Suprapubic skin (tissue), 4 donors: ENCODE results near the gene RAD23A. TPM values are rescaled to one million over a fixed set of nuclear protein-coding genes. Genes with fewer than 3 reads are reported as not detected.
"Not testable (repeated sequence)": the region's sequence is repeated elsewhere in the genome, so short reads cannot be mapped to it uniquely, and the experiment has no call there.

Experiments
- DNase-seq, 2 donors: peaks; one replicate each; pipeline ENCODE4 v3.0.0-alpha.2; 2019; ENCODE audit warnings: low spot score in 2 of 2
- H3K27ac ChIP-seq: fragments of 200-600 bp; sonication (generic); one replicate; pipeline ENCODE4 v1.5.1; 2019
- H3K27me3 ChIP-seq: fragments of 200-600 bp; sonication (generic); one replicate; pipeline ENCODE4 v1.5.1; 2019
- H3K36me3 ChIP-seq: fragments of 200-600 bp; sonication (generic); one replicate; pipeline ENCODE4 v1.5.1; 2019
- H3K4me1 ChIP-seq: fragments of 200-600 bp; sonication (generic); one replicate; pipeline ENCODE4 v1.5.1; 2019
- H3K4me3 ChIP-seq: fragments of 200-600 bp; sonication (generic); one replicate; pipeline ENCODE4 v1.5.1; 2019; ENCODE audit warnings: mild to moderate bottlenecking
- H3K9me3 ChIP-seq: fragments of 200-600 bp; sonication (generic); one replicate; pipeline ENCODE4 v1.5.1; 2019
- CTCF ChIP-seq, 2 donors: fragments of 200-600 bp in 1 of 2; fragments of 450-650 bp in 1 of 2; sonication (generic) in 1 of 2; IDR thresholded peaks; one replicate each; pipeline ENCODE4 v1.5.1; 2016 to 2019; ENCODE audit warnings: antibody characterized with exemption in 2 of 2, mild to moderate bottlenecking in 1 of 2, moderate library complexity in 1 of 2
- EP300 ChIP-seq: sonication (generic); formaldehyde crosslinking; IDR thresholded peaks from one replicate; pipeline ENCODE4 v1.6.1; 2017; ENCODE audit warnings: antibody characterized with exemption
- POLR2A ChIP-seq, 2 donors: fragments of 450-650 bp; IDR thresholded peaks; one replicate each; pipeline ENCODE4 v1.6.1; 2017; ENCODE audit warnings: antibody characterized with exemption in 2 of 2, mild to moderate bottlenecking in 2 of 2, moderate library complexity in 2 of 2
- POLR2AphosphoS5 ChIP-seq, 3 donors: sonication (generic); formaldehyde crosslinking; IDR thresholded peaks; one replicate each; pipeline ENCODE4 v1.6.1; 2017; ENCODE audit warnings: antibody characterized with exemption in 3 of 3
- WGBS: methylation state at CpG from one replicate; pipeline ENCODE4 v1.1.5; 2018; 5-methylcytosine and 5-hydroxymethylcytosine counted together
- total RNA-seq, 4 donors: library from RNA; depleted of rRNA; stranded (reverse); fragments of >200 nt; gene quantifications; one replicate each; pipeline ENCODE4 v1.1.0, GENCODE V29; 2016

The RAD23A gene
- total RNA-seq, 4 donors from 2014 or later: 95.4 to 120 (median 109) TPM

GRCh38 chr19:12956446-12957388 lies 11.1 kb downstream of the RAD23A start, which contains the start of gene GADD45GIP1:
Gene GADD45GIP1, minus strand, starts transcription at chr19:12957223. Its CDS starts 11 bp downstream, at chr19:12957212.
- peaks cover 44% of the 10 kb centered on the region for H3K4me1 ChIP-seq
- peak within 1 kb of the TSS; percentile 83 for H3K4me3 ChIP-seq
- TF ChIP-seq POLR2AphosphoS5 (IDR thresholded peaks at IDR 0.05): no peak
- peak; percentile 34 to 61 for TF ChIP-seq POLR2A (IDR thresholded peaks at IDR 0.05)
- 0% methylated on average over 22 of the region's 84 CpGs for WGBS
- peaks cover 31% of the 10 kb centered on the region for H3K36me3 ChIP-seq
- H3K27ac ChIP-seq: peak within 1 kb of the TSS; percentile 95
- H3K9me3 ChIP-seq: no peaks in the 10 kb centered on the region
- peak; percentile 87 to 89 for DNase-seq
- H3K27me3 ChIP-seq: no peaks in the 10 kb centered on the region

DNA sequence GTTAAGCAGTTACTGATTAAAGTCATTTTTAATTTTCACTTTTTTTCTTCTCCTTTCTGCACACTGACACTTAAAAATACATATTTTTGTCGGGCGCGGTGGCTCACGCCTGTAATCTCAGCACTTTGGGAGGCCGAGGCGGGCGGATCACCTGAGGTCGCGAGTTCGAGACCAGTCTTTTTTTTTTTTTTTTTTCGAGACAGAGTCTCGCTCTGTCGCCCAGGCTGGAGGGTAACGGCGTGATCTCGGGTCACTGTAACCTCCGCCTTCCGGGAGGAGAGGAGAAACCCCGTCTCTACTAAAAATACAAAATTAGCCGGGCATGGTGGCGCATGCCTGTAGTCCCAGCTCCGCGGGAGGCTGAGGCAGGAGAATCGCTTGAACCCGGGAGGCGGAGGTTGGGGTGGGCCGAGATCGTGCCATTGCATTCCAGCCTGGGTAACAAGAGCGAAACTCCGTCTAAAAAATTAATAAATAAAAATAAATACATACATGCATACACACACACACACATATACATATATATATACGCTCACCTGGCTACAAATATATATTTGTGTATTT lies 11.8 kb downstream of the RAD23A start:
- H3K27me3 ChIP-seq, H3K9me3 ChIP-seq, DNase-seq: not testable (repeated sequence)
- WGBS: 26% methylated on average over 31 of the region's 31 CpGs
- H3K27ac ChIP-seq: peak overlapping the region; percentile 95
- peak overlapping the region; percentile 83 for H3K4me3 ChIP-seq
- H3K4me1 ChIP-seq: peaks cover 42% of the 10 kb centered on the region
- peaks cover 23% of the 10 kb centered on the region for H3K36me3 ChIP-seq

DNA sequence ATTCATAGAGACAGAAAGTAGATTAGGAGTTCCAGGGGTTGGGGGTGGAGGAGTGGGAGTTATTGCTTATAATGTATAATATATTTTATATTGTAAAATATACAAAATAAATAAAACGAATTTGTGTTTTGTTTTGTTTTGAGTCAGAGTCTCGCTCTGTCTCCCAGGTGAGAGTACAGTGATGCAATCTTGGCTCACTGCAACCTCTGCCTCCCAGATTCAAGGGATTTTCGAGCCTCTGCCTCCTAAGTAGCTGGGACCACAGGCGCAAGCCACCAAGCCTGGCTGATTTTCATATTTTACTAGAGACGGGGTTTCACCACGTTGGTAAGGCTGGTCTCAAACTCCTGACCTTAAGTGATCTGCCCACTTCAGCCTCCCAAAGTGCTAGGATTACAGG lies 13.8 kb downstream of the RAD23A start:
- TF ChIP-seq EP300 (no peak), CTCF (IDR thresholded peaks at IDR 0.05) (no peak), POLR2AphosphoS5 (IDR thresholded peaks at IDR 0.05) (no peak), POLR2A (IDR thresholded peaks at IDR 0.05) (no peak)
- DNase-seq: no peak
- WGBS: 71% methylated on average over 6 of the region's 6 CpGs
- Histone ChIP-seq H3K27ac (no peak overlapping the region), H3K27me3 (no peaks in the 10 kb centered on the region), H3K4me1 (peaks cover 25% of the 10 kb centered on the region), H3K4me3 (no peak overlapping the region), H3K9me3 (no peaks in the 10 kb centered on the region), H3K36me3 (peaks cover 3% of the 10 kb centered on the region)

DNA sequence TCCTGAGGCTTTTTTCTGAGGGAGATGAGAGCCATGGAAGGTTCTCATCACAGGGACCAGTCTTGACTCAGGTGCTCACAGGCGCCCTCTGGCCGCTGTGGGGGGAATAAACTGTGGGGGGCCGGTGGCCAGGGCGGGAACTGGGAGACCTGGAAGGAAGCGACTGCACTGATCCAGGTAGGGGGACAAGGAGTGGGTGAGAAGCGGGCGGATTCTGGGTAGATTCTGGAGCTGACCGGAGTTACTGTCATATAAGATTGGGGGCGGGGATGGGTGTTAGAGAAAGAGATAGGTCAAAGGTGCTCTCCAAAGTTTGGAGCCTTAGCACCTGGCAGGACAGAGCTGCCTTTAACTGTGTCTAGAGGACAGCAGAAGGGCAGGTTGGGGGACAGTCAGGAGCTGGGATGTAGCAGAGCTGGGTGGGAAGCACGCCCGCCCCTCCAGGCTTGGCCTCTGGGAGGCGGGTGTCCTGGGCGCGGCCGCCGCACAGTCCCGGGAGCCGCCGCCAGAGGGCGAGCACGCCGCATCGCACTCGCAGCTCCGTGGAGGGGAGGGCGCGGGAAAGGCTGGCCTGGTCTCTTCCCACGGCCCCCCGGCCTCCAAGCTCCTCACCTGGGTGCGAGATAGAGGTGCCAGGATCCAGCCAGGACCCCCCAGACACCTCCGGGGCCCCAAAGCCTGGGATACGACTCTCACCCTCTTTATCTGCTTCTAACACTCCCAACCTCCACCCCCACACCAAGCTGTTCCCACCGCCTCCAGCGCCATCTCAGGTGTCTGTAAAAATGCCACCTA lies 19.6 kb downstream of the RAD23A start:
- Histone ChIP-seq H3K4me1 (peaks cover 9% of the 10 kb centered on the region), H3K9me3 (no peaks in the 10 kb centered on the region), H3K4me3 (peak overlapping the region; percentile 54), H3K27ac (no peak overlapping the region), H3K36me3 (no peaks in the 10 kb centered on the region), H3K27me3 (no peaks in the 10 kb centered on the region)
- 2% methylated on average over 22 of the region's 34 CpGs for WGBS
- DNase-seq: peak in 1 of 2 donors; percentile 88
- TF ChIP-seq CTCF (IDR thresholded peaks at IDR 0.05) (peak; percentile 71 to 96), EP300 (no peak), POLR2AphosphoS5 (IDR thresholded peaks at IDR 0.05) (no peak), POLR2A (IDR thresholded peaks at IDR 0.05) (no peak)

- no peak for DNase-seq
- H3K4me3 ChIP-seq: peak overlapping the region; percentile 54
- H3K27ac ChIP-seq: no peak overlapping the region
- H3K27me3 ChIP-seq: no peaks in the 10 kb centered on the region
- WGBS: 50% methylated on average over 8 of the region's 8 CpGs
- H3K36me3 ChIP-seq: no peaks in the 10 kb centered on the region
- H3K4me1 ChIP-seq: peaks cover 9% of the 10 kb centered on the region
- no peaks in the 10 kb centered on the region for H3K9me3 ChIP-seq
- TF ChIP-seq CTCF (IDR thresholded peaks at IDR 0.05): no peak
- TF ChIP-seq POLR2AphosphoS5 (IDR thresholded peaks at IDR 0.05): no peak
- TF ChIP-seq POLR2A (IDR thresholded peaks at IDR 0.05): no peak
- TF ChIP-seq EP300: no peak
These were observed 20.1 kb downstream of the RAD23A start for GRCh38 chr19:12965812-12966135.
